Activated B cell treated with CpG ODN at 0.5 μM for 24 hours (primary cell): ENCODE data around the gene KIRREL3. TPM values are rescaled to one million over a fixed set of nuclear protein-coding genes. Genes with fewer than 3 reads are reported as not detected.

Source experiments
- ATAC-seq: fragments of 200-7000 bp; cut with Tn5 transposase; one replicate; pipeline ENCODE4 v1.10.0; 2021; ENCODE audit warnings: low read depth, mild to moderate bottlenecking, moderate library complexity
- CTCF ChIA-PET: fragments of 350-600 bp; sonication (Branson Sonifier 250); formaldehyde crosslinking; loops from one replicate; lab custom pipeline; 2021; ENCODE audit warnings: antibody characterized with exemption; lab: Charles Lee
- POLR2A ChIA-PET: fragments of 350-600 bp; sonication (Branson Sonifier 250); formaldehyde crosslinking; loops from one replicate; lab custom pipeline; 2021; ENCODE audit warnings: antibody characterized with exemption; lab: Charles Lee
- DNase-seq: peaks from one replicate; pipeline ENCODE4 v3.0.0; 2022
- H3K27ac Mint-ChIP-seq: one replicate; pipeline ENCODE4 v1.8.0; 2020; ENCODE audit warnings: mixed read lengths
- H3K27me3 Mint-ChIP-seq: one replicate; pipeline ENCODE4 v1.8.0; 2021; ENCODE audit warnings: mixed read lengths
- H3K36me3 Mint-ChIP-seq: one replicate; pipeline ENCODE4 v1.8.0; 2021; ENCODE audit warnings: low read depth, mixed read lengths
- H3K4me1 Mint-ChIP-seq: one replicate; pipeline ENCODE4 v1.8.0; 2021; ENCODE audit warnings: mixed read lengths
- H3K4me3 Mint-ChIP-seq: one replicate; pipeline ENCODE4 v1.8.0; 2020; ENCODE audit warnings: mild to moderate bottlenecking, mixed read lengths
- H3K9me3 Mint-ChIP-seq: one replicate; pipeline ENCODE4 v1.8.0; 2020; ENCODE audit warnings: mixed read lengths
- CTCF ChIP-seq: fragments of 200-600 bp; IDR thresholded peaks from one replicate; pipeline ENCODE4 v1.8.0; 2022; ENCODE audit warnings: antibody characterized with exemption, mild to moderate bottlenecking
- intact Hi-C: fragments of 100-400 bp; cut with micrococcal nuclease; formaldehyde crosslinking; loops from one replicate; pipeline ENCODE4 v1.15.1; 2024
- total RNA-seq: library from RNA; stranded (reverse); gene quantifications from 2 replicates; pipeline ENCODE4 v1.2.3, GENCODE V29; 2022

KIRREL3 gene
- total RNA-seq, 1 donor from 2014 or later, result not detected

- ATAC-seq (peak; percentile 52), DNase-seq (peak; percentile 32)
- peaks cover 14% of the 10 kb centered on the region for H3K27me3 Mint-ChIP-seq
- TF ChIP-seq CTCF, result peak; percentile 18
- H3K4me3 Mint-ChIP-seq, result no peak overlapping the region
- no peaks in the 10 kb centered on the region for H3K36me3 Mint-ChIP-seq
- ChIA-PET POLR2A (no interaction called here), CTCF (interaction anchor here (1.2 to 1.3 kb wide), 2 partner anchors 9 to 549 kb away, joined by 4 read pairs; no protein-coding TSS in a partner anchor)
- H3K27ac Mint-ChIP-seq, result no peak overlapping the region
- H3K4me1 Mint-ChIP-seq, result no peaks in the 10 kb centered on the region
- no peaks in the 10 kb centered on the region for H3K9me3 Mint-ChIP-seq
- intact Hi-C loops, result loop anchor here (5.0 kb wide), 1 partner anchor 273 kb away; no protein-coding TSS in a partner anchor
Observed at GRCh38 chr11:126989942-126990715, 10.4 kb downstream of the KIRREL3 start.

DNA sequence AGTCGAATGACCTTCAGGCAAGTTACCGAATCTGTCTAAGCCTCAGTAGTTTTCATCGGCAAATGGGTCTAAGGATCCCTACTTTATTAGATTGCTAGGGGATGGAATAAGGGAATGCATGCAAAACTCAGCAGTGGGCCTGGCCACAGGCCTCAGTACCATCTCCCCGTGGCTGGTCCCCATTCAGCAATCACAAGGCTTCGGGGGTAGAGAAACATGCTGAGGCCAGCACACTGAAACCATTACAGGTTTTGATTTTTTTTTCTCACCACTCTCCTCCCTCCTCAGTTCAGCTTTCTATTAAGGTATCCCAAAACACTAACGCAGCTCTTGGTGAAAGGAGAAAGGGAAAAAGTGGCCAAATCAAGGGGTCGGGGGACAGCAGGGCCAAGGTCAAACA is 11.9 kb downstream of the KIRREL3 start:
- H3K4me3 Mint-ChIP-seq, result no peak overlapping the region
- CTCF ChIA-PET, result interaction anchor here (1.5 kb wide), 1 partner anchor 10 kb away, joined by 3 read pairs; no protein-coding TSS in a partner anchor

DNA sequence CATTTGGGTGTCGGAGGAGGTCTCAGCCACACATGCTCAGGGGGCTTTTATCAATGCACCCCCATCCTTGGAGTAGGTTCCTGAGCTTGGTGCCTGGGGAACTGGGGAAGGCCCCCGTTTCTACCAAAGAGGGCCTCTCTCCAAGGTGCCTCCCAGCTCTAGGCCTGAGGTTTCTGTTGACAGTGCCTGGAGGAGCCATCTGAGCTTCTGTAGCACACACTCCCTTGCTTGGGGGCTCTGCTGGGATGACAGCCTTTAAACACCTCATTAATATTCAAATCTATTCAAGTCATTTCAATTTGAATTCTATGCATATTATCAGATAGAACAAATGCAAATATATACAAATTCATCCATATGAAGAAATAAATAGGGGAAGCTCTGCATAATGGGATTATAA is 18.9 kb downstream of the KIRREL3 start:
- Mint-ChIP-seq H3K9me3 (no peaks in the 10 kb centered on the region), H3K36me3 (no peaks in the 10 kb centered on the region), H3K4me3 (no peak overlapping the region), H3K27me3 (peaks cover 11% of the 10 kb centered on the region), H3K27ac (no peak overlapping the region), H3K4me1 (no peaks in the 10 kb centered on the region)
- CTCF ChIA-PET, result interaction anchor here (1.8 kb wide), 1 partner anchor 9 kb away, joined by 4 read pairs; no protein-coding TSS in a partner anchor
- intact Hi-C loops, result no loop called here
- POLR2A ChIA-PET, result no interaction called here
- DNase-seq (no peak), ATAC-seq (no peak)
- TF ChIP-seq CTCF, result no peak

More for the DNA sequence above, 11.9 kb downstream of the KIRREL3 start:
- Mint-ChIP-seq H3K27ac (no peak overlapping the region), H3K4me1 (no peaks in the 10 kb centered on the region), H3K36me3 (no peaks in the 10 kb centered on the region), H3K9me3 (no peaks in the 10 kb centered on the region), H3K27me3 (peaks cover 15% of the 10 kb centered on the region)
- no peak for ATAC-seq
- POLR2A ChIA-PET, result no interaction called here
- no peak for TF ChIP-seq CTCF
- no peak for DNase-seq
- intact Hi-C loops, result no loop called here

DNA sequence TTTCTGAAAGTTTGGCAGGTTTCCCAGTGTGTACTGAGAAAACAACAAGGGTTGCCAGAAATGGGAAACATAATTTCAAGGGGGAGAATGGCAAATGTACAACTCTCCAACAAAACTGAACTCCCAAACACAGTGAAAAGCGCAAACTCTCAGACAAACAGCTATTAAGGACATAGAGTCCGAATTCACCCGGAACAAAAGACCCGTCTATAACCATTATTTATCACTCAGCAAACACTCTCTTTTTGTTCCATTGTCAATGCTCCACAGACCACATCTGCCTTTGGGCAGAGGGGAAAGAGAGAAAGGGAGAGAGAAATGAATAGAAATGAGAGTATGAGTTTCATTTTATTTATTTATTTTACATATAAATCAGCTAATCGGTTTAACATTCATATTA is 21.7 kb downstream of the KIRREL3 start:
- intact Hi-C loops, result no loop called here
- no peak overlapping the region for H3K4me3 Mint-ChIP-seq
- no peaks in the 10 kb centered on the region for H3K36me3 Mint-ChIP-seq
- CTCF ChIA-PET, result interaction anchor here (0.8 kb wide), 1 partner anchor 10 kb away, joined by 3 read pairs; no protein-coding TSS in a partner anchor
- H3K4me1 Mint-ChIP-seq, result no peaks in the 10 kb centered on the region
- DNase-seq (no peak), ATAC-seq (no peak)
- no peak overlapping the region for H3K27ac Mint-ChIP-seq
- no peak for TF ChIP-seq CTCF
- peaks cover 7% of the 10 kb centered on the region for H3K27me3 Mint-ChIP-seq
- POLR2A ChIA-PET, result no interaction called here
- no peaks in the 10 kb centered on the region for H3K9me3 Mint-ChIP-seq

GRCh38 chr11:126978165-126978564 is 22.4 kb downstream of the KIRREL3 start:
- ChIA-PET POLR2A (no interaction called here), CTCF (no interaction called here)
- no peak for DNase-seq
- peaks cover 7% of the 10 kb centered on the region for H3K27me3 Mint-ChIP-seq
- ATAC-seq, result no peak
- H3K27ac Mint-ChIP-seq, result no peak overlapping the region
- no peaks in the 10 kb centered on the region for H3K36me3 Mint-ChIP-seq
- H3K4me1 Mint-ChIP-seq, result no peaks in the 10 kb centered on the region
- intact Hi-C loops, result no loop called here
- no peak for TF ChIP-seq CTCF
- no peaks in the 10 kb centered on the region for H3K9me3 Mint-ChIP-seq
- no peak overlapping the region for H3K4me3 Mint-ChIP-seq
